NCI-H82 treated with DMSO at 0.1 percent for 48 hours (cell line): ENCODE measurements around the gene CPE.

Experiments
- DNase-seq: peaks from one replicate; lab custom pipeline; 2025; ENCODE audit not compliant: unreplicated experiment; lab: John Stamatoyannopoulos, UW

Gene CPE

DNA sequence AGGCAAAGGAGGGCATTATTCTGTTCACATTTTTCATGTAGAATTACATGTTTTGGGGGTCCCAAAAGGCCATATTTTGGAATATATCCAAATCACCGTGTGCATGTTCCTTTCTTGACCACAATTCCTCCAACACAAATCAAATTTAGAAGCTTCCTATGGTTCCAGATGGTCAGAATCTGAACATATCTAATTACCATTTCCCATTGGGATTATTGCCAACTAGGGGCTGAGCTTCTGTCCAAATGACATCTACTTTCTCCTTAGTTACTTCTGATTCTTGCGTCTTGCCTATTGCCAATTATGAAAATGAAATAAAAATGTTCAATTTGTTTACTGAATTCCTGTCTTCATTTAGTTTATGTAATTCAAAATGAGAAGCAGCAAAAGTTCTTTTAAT is 163.7 kb downstream of the CPE start:
- DNase-seq: peak; percentile 24
